IMR-90 (cell line): Measurements from ENCODE around the gene CTIF. TPM values are rescaled to one million over a fixed set of nuclear protein-coding genes. Genes with fewer than 3 reads are reported as not detected.

Source experiments
- ATAC-seq: fragments of 200-7000 bp; cut with Tn5 transposase; 2 replicates; pipeline ENCODE4 v1.9.1; 2020; ENCODE audit warnings: low read depth, mild to moderate bottlenecking, moderate library complexity
- BruUV-seq: library from RNA; stranded (reverse); fragments of 400-500 nt; replicated peaks from 2 replicates; lab custom pipeline; 2021; lab: Mats Ljungman, UMichigan
- CTCF ChIA-PET: fragments of 300-600 bp; formaldehyde crosslinking; extraction: SDS; loops from one replicate; lab custom pipeline; 2021; ENCODE audit warnings: antibody characterized with exemption; lab: Yijun Ruan, JAX
- POLR2A ChIA-PET: fragments of 300-600 bp; sonication (Branson Sonifier 250); formaldehyde crosslinking; loops from one replicate; lab custom pipeline; 2022; ENCODE audit warnings: antibody characterized with exemption; ENCODE audit not compliant: unreplicated experiment; lab: Charles Lee
- DNase-seq: peaks from one replicate; pipeline ENCODE4 v3.0.0; 2013
- H2AFZ ChIP-seq: replicated peaks from 2 replicates; pipeline ENCODE3; 2013; ENCODE audit warnings: low read length, mild to moderate bottlenecking; ENCODE audit not compliant: poor library complexity
- H2AK5ac ChIP-seq: 2 replicates; pipeline ENCODE4 v1.6.1; 2013; ENCODE audit warnings: low read depth, low read length, inconsistent platforms
- H2AK9ac ChIP-seq: replicated peaks from 2 replicates; pipeline ENCODE3; 2013; ENCODE audit warnings: mild to moderate bottlenecking, low read depth, low read length, moderate library complexity; ENCODE audit not compliant: poor library complexity
- H2BK120ac ChIP-seq: 2 replicates; pipeline ENCODE4 v1.6.1; 2013; ENCODE audit warnings: low read depth, low read length, inconsistent platforms
- H2BK15ac ChIP-seq: 3 replicates; pipeline ENCODE4 v1.6.1; 2013; ENCODE audit warnings: low read depth, low read length, inconsistent platforms
- H2BK20ac ChIP-seq: 2 replicates; pipeline ENCODE4 v1.6.1; 2013; ENCODE audit warnings: low read depth, mild to moderate bottlenecking, inconsistent platforms, low read length, moderate library complexity
- H2BK5ac ChIP-seq: 2 replicates; pipeline ENCODE4 v1.6.1; 2013; ENCODE audit warnings: mild to moderate bottlenecking, low read depth, low read length, inconsistent platforms; ENCODE audit not compliant: poor library complexity, severe bottlenecking
- H3K14ac ChIP-seq: replicated peaks from 2 replicates; pipeline ENCODE4 v1.6.1; 2013; ENCODE audit warnings: low read depth, low read length, inconsistent platforms
- H3K18ac ChIP-seq: 2 replicates; pipeline ENCODE4 v1.6.1; 2013; ENCODE audit warnings: low read depth, low read length, control low read depth
- H3K23ac ChIP-seq: 2 replicates; pipeline ENCODE4 v1.6.1; 2013; ENCODE audit warnings: low read depth, low read length, inconsistent platforms
- H3K27ac ChIP-seq: 2 replicates; pipeline ENCODE4 v1.5.1; 2013; ENCODE audit warnings: mild to moderate bottlenecking, control low read depth, low read length; ENCODE audit not compliant: insufficient read depth
- H3K27me3 ChIP-seq: 2 replicates; pipeline ENCODE4 v1.6.1; 2013; ENCODE audit warnings: low read length; ENCODE audit not compliant: control insufficient read depth, insufficient read depth
- H3K36me3 ChIP-seq: 2 replicates; pipeline ENCODE4 v1.6.1; 2013; ENCODE audit warnings: low read length, mixed read lengths; ENCODE audit not compliant: control insufficient read depth, insufficient read depth
- H3K4ac ChIP-seq: 2 replicates; pipeline ENCODE4 v1.6.1; 2013; ENCODE audit warnings: low read depth, low read length, inconsistent platforms
- H3K4me1 ChIP-seq: 2 replicates; pipeline ENCODE4 v1.6.1; 2013; ENCODE audit warnings: low read length, mixed read lengths; ENCODE audit not compliant: control insufficient read depth, insufficient read depth
- H3K4me2 ChIP-seq: 2 replicates; pipeline ENCODE4 v1.6.1; 2013; ENCODE audit warnings: low read depth, mild to moderate bottlenecking, control low read depth, low read length, moderate library complexity
- H3K4me3 ChIP-seq: 2 replicates; pipeline ENCODE4 v1.5.1; 2013; ENCODE audit warnings: low read depth, mild to moderate bottlenecking, control low read depth, low read length, moderate library complexity; ENCODE audit not compliant: insufficient read depth
- H3K56ac ChIP-seq: 2 replicates; pipeline ENCODE4 v1.6.1; 2013; ENCODE audit warnings: low read length, inconsistent platforms; ENCODE audit not compliant: insufficient read depth; ENCODE audit errors: extremely low read depth
- H3K79me1 ChIP-seq, 2 experiments: 2 replicates each; pipeline ENCODE4 v1.6.1; 2013; ENCODE audit warnings: low read length in 2 of 2, inconsistent platforms in 1 of 2, low read depth in 1 of 2
- H3K9ac ChIP-seq: 2 replicates; pipeline ENCODE4 v1.6.1; 2013; ENCODE audit warnings: low read depth, low read length, control low read depth
- H3K9me1 ChIP-seq: 2 replicates; pipeline ENCODE4 v1.6.1; 2013; ENCODE audit warnings: low read length, inconsistent platforms; ENCODE audit not compliant: insufficient read depth
- H3K9me3 ChIP-seq: 2 replicates; pipeline ENCODE4 v1.6.1; 2013; ENCODE audit warnings: low read length; ENCODE audit not compliant: control insufficient read depth, insufficient read depth
- H4K20me1 ChIP-seq: 2 replicates; pipeline ENCODE4 v1.6.1; 2013; ENCODE audit warnings: low read length, inconsistent platforms; ENCODE audit not compliant: insufficient read depth
- H4K5ac ChIP-seq: 2 replicates; pipeline ENCODE4 v1.6.1; 2013; ENCODE audit warnings: mild to moderate bottlenecking, low read depth, low read length, control low read depth
- H4K8ac ChIP-seq, 2 experiments: 2 replicates each; pipeline ENCODE4 v1.6.1; 2013; ENCODE audit warnings: low read depth in 2 of 2, low read length in 2 of 2, control low read depth in 1 of 2, inconsistent platforms in 1 of 2
- H4K91ac ChIP-seq: 2 replicates; pipeline ENCODE4 v1.6.1; 2013; ENCODE audit warnings: low read depth, low read length, inconsistent platforms; ENCODE audit not compliant: insufficient read depth
- CEBPB ChIP-seq: IDR thresholded peaks from 2 replicates; pipeline ENCODE4 v1.6.1; 2012; ENCODE audit warnings: low read depth, low read length, improper control_type of control experiment
- CHD1 ChIP-seq: IDR thresholded peaks from 2 replicates; pipeline ENCODE4 v1.6.1; 2012; ENCODE audit warnings: low read depth, low read length, improper control_type of control experiment
- FOS ChIP-seq: fragments of 150-350 bp; IDR thresholded peaks from 2 replicates; pipeline ENCODE4 v1.6.1; 2016; ENCODE audit warnings: low read depth, low read length
- MAFK ChIP-seq: IDR thresholded peaks from 2 replicates; pipeline ENCODE4 v1.6.1; 2012; ENCODE audit warnings: low read depth, low read length, improper control_type of control experiment
- MXI1 ChIP-seq: IDR thresholded peaks from 2 replicates; pipeline ENCODE4 v1.6.1; 2012; ENCODE audit warnings: low read depth, mild to moderate bottlenecking, low read length, moderate library complexity, borderline replicate concordance
- RCOR1 ChIP-seq: IDR thresholded peaks from 2 replicates; pipeline ENCODE4 v1.6.1; 2012; ENCODE audit warnings: mild to moderate bottlenecking, low read length, improper control_type of control experiment; ENCODE audit not compliant: insufficient replicate concordance
- WGBS, 2 experiments: methylation state at CpG; one replicate each; pipeline versions ENCODE4 v1.1.5 to v1.1.7; 2013; ENCODE audit warnings: missing lambda C conversion rate in 2 of 2; ENCODE audit not compliant: insufficient read length in 1 of 2; ENCODE audit errors: extremely low coverage in 2 of 2; 5-methylcytosine and 5-hydroxymethylcytosine counted together
- dilution Hi-C: fragments of 300-500 bp; cut with HindIII; formaldehyde crosslinking; loops from one replicate; pipeline ENCODE4 v1.14.3; 2018; ENCODE audit warnings: low sequenced_read_pairs; ENCODE audit not compliant: unreplicated experiment
- in situ Hi-C: fragments of 300-500 bp; cut with MboI; formaldehyde crosslinking; loops from 3 replicates; pipeline ENCODE4 v1.14.3; 2019; ENCODE audit warnings: low sequenced_read_pairs, inconsistent platforms, mixed read lengths
- intact Hi-C: fragments of 100-400 bp; cut with micrococcal nuclease; formaldehyde crosslinking; loops from 2 replicates; pipeline ENCODE4 v1.10.0; 2022
- polyA plus RNA-seq, 3 experiments: library from polyadenylated mRNA; depleted of rRNA; stranded (reverse); fragments of >200 nt; gene quantifications; 2 replicates each; pipeline ENCODE4 v1.2.3, GENCODE V29; 2012; ENCODE audit warnings: low replicate concordance in 1 of 3
- total RNA-seq: library from RNA; depleted of rRNA; stranded (reverse); fragments of >200 nt; gene quantifications from 2 replicates; pipeline ENCODE4 v1.2.3, GENCODE V29; 2012

Gene CTIF
- total and polyA plus RNA-seq, 2 of the 4 experiments (the other 2 are of a cell fraction): 25.1 to 57.0 TPM

DNA sequence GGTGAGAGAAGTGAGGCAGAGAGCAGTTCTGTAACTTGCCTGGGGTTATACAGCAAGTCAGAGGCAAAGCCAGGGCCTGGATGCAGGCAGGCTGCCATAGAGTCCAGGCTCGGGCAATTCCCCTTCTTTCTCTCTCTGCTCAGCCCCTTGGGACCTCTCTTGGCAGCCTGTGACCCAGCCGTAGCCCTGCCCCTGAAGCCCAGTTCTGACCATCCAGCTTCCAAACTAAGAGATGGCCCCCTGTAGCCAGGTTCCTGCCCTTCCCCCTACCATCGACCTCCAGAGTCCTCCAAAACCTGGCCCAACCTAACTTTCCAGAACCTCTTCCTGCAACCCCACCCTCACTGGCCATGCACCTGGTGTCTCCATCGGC lies 201.2 kb downstream of the CTIF start:
- Histone ChIP-seq H3K79me1 (peaks cover 17 to 81% of the 10 kb centered on the region in 2 experiments), H4K20me1 (peaks cover 44% of the 10 kb centered on the region), H3K4me3 (no peak overlapping the region), H3K23ac (no peak overlapping the region), H2AK9ac (no peak overlapping the region), H2BK20ac (no peak overlapping the region), H3K4ac (no peak overlapping the region), H3K27me3 (no peaks in the 10 kb centered on the region), H3K9me3 (no peaks in the 10 kb centered on the region), H2AFZ (no peak overlapping the region), H3K36me3 (peaks cover 2% of the 10 kb centered on the region; the same call in 1 of the 2 replicates), H4K8ac (no peak overlapping the region), H3K9me1 (peaks cover 48% of the 10 kb centered on the region), H2BK15ac (no peak overlapping the region), H3K4me1 (peaks cover 28% of the 10 kb centered on the region), H2BK5ac (no peak overlapping the region), H3K4me2 (no peak overlapping the region), H2AK5ac (no peak overlapping the region), H3K18ac (no peak overlapping the region), H3K56ac (no peak overlapping the region), H3K14ac (no peak overlapping the region), H4K5ac (no peak overlapping the region), H4K91ac (no peak overlapping the region), H3K27ac (no peak overlapping the region), H3K9ac (no peak overlapping the region), H2BK120ac (no peak overlapping the region)
- 86% methylated on average over 3 of the region's 4 CpGs; no CpG with 5 or more reads in 1 of the 2 experiments for WGBS, 2 experiments
- no TSS peak for BruUV-seq
- DNase-seq (no peak), ATAC-seq (no peak)
- dilution Hi-C loops (no loop called here), in situ Hi-C loops (no loop called here), intact Hi-C loops (no loop called here)
- no peak for TF ChIP-seq MAFK
- no peak for TF ChIP-seq RCOR1
- TF ChIP-seq CEBPB: no peak
- TF ChIP-seq CHD1: no peak
- TF ChIP-seq FOS: no peak
- TF ChIP-seq MXI1: no peak
- POLR2A ChIA-PET: no interaction called here
- CTCF ChIA-PET: no interaction called here
